Brain microvascular endothelial cell (primary cell): Measurements from ENCODE around the gene TRPC3.

ENCODE experiments used
- DNase-seq: peaks from one replicate; pipeline ENCODE4 v3.0.0-alpha.2; 2020
- H3K27ac ChIP-seq: fragments of 250-450 bp; sonication (Bioruptor Pico); 2 replicates; pipeline ENCODE4 v1.5.1; 2020; ENCODE audit warnings: mild to moderate bottlenecking, moderate library complexity
- H3K27me3 ChIP-seq: fragments of 250-450 bp; sonication (Bioruptor Pico); replicated peaks from 2 replicates; pipeline ENCODE4 v1.5.1; 2020; ENCODE audit warnings: mild to moderate bottlenecking
- H3K36me3 ChIP-seq: fragments of 250-450 bp; sonication (Bioruptor Pico); replicated peaks from 2 replicates; pipeline ENCODE4 v1.5.1; 2020; ENCODE audit warnings: mild to moderate bottlenecking
- H3K4me3 ChIP-seq: 2 replicates; pipeline ENCODE4 v1.5.1; 2011; ENCODE audit warnings: low read depth, mild to moderate bottlenecking, control low read depth, low read length, moderate library complexity
- CTCF ChIP-seq: IDR thresholded peaks from 2 replicates; pipeline ENCODE4 v1.5.1; 2011; ENCODE audit warnings: low read depth, mild to moderate bottlenecking, moderate library complexity, low read length, control low read depth, inconsistent platforms; ENCODE audit errors: missing control alignments
- in situ Hi-C: cut with HindIII; loops from 2 replicates; pipeline ENCODE4 v1.10.0; 2017; ENCODE audit warnings: low sequenced_read_pairs, low pct_ligation_motif_present

TRPC3 gene

GRCh38 chr4:121885115-121885514 lies 66.7 kb downstream of the TRPC3 start:
- no peaks in the 10 kb centered on the region for H3K27me3 ChIP-seq
- no peak for TF ChIP-seq CTCF
- H3K4me3 ChIP-seq: no peak overlapping the region
- in situ Hi-C loops: no loop called here
- no peak for DNase-seq
- H3K36me3 ChIP-seq: no peaks in the 10 kb centered on the region
- no peak overlapping the region for H3K27ac ChIP-seq

GRCh38 chr4:121881158-121881557 lies 70.7 kb downstream of the TRPC3 start:
- Histone ChIP-seq H3K36me3 (no peaks in the 10 kb centered on the region), H3K27me3 (no peaks in the 10 kb centered on the region), H3K27ac (no peak overlapping the region), H3K4me3 (no peak overlapping the region)
- DNase-seq: no peak
- in situ Hi-C loops: no loop called here
- no peak for TF ChIP-seq CTCF

- DNase-seq: no peak
- Histone ChIP-seq H3K4me3 (no peak overlapping the region), H3K27ac (no peak overlapping the region), H3K27me3 (no peaks in the 10 kb centered on the region), H3K36me3 (no peaks in the 10 kb centered on the region)
- no peak for TF ChIP-seq CTCF
- in situ Hi-C loops: no loop called here
Measured at GRCh38 chr4:121879135-121879534, 72.7 kb downstream of the TRPC3 start.

- Histone ChIP-seq H3K27ac (no peak overlapping the region), H3K36me3 (no peaks in the 10 kb centered on the region), H3K4me3 (no peak overlapping the region), H3K27me3 (no peaks in the 10 kb centered on the region)
- no peak for DNase-seq
- no peak for TF ChIP-seq CTCF
- in situ Hi-C loops: no loop called here
Measured at GRCh38 chr4:121877041-121877773, 74.7 kb downstream of the TRPC3 start.

GRCh38 chr4:121876070-121876469 lies 75.8 kb downstream of the TRPC3 start:
- H3K4me3 ChIP-seq: no peak overlapping the region
- DNase-seq: no peak
- in situ Hi-C loops: no loop called here
- H3K36me3 ChIP-seq: no peaks in the 10 kb centered on the region
- no peak overlapping the region for H3K27ac ChIP-seq
- TF ChIP-seq CTCF: no peak
- H3K27me3 ChIP-seq: no peaks in the 10 kb centered on the region

GRCh38 chr4:121875652-121876051 lies 76.2 kb downstream of the TRPC3 start:
- H3K27ac ChIP-seq: no peak overlapping the region
- DNase-seq: no peak
- no peak for TF ChIP-seq CTCF
- H3K36me3 ChIP-seq: no peaks in the 10 kb centered on the region
- H3K27me3 ChIP-seq: no peaks in the 10 kb centered on the region
- no peak overlapping the region for H3K4me3 ChIP-seq
- in situ Hi-C loops: no loop called here
